Activated T-helper 9 cell treated with anti-CD3 and anti-CD28 coated beads, Interleukin-2, amount 50 U/mL, for 16 hours (primary cell): ENCODE data around the gene IGFBP3.
"Not testable (repeated sequence)": the region's sequence is repeated elsewhere in the genome, so short reads cannot be mapped to it uniquely, and the experiment has no call there.

Experiments used
- DNase-seq: peaks from one replicate; pipeline ENCODE4 v3.0.0-alpha.2; 2020; ENCODE audit warnings: low read depth

IGFBP3 gene, protein sequence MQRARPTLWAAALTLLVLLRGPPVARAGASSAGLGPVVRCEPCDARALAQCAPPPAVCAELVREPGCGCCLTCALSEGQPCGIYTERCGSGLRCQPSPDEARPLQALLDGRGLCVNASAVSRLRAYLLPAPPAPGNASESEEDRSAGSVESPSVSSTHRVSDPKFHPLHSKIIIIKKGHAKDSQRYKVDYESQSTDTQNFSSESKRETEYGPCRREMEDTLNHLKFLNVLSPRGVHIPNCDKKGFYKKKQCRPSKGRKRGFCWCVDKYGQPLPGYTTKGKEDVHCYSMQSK

GRCh38 chr7:45920502-45921380 lies at the start of gene IGFBP3:
Gene IGFBP3 (minus strand): TSS chr7:45921272. CDS start chr7:45921140, 132 bp downstream.
- DNase-seq: no peak

DNA sequence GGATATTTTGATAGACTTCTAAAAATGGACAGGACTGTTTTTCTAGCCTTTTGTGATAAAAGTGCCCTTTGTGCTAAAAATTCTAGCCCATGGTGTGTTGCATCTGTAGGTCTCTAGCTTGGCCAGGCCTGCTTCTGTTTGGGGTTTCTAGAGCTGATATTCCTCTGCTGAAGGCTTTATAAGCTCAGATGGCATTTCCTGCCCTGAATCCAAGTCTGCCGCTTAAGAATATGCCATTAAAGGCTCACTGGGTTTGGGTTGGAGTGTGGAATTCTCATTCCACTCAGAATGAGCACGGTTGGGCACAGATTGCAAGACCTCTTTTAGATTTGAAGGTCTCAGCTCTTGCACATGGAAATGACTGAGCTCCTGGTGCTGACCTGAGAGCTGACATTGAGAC lies 49.4 kb upstream of the IGFBP3 start:
- DNase-seq: no peak

DNA sequence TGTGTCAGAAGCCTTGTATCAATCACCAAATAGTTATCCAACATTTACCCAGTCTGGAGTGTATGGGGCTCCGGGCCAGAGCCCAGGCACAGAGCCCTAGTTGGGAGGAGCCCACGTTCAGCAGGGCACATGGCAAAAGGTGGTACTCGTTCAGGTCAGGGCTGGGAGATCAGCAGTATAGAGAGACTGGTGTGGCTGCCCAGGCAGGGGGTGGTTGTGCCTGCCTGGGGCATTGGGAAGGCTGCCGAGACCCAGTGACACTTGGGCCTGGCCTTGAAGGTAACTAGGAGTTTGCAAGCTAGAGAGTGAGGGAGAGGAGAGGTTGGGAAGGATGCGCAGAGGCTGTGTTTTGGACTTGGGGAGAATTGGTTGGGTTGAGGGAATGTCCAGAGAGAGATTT lies 48.9 kb upstream of the IGFBP3 start:
- no peak for DNase-seq

DNA sequence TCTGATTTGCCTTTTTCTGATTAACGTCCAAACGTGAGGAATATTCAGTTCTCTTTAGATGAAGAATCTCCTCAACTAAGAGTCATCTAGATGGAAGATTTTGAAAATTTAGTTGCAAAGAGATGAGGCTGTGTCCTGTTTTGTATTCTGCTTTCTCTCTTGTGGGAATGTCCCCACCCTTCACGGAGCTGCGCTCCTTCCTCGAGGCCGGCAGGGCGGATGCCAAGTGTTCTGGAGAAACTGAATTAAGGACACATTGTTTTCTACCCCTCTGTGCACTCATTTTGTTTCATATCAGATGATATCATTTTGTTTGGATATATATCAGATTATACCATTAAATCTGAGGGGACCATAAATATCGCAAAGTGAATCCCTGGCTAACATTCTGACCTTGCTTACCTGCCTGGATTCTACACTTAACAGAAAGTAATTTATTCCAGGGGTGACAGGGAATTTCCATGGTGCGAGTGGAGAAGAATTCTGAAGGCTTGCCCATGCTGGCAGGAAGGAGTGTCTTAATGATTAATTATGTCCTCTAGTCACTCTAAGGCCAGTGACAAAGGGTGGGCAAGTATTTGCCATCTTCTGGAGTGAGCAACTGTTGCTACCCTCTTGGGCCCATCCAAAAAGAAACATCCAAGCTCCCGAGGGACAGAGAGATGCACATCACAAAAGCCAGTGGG lies 47.9 kb upstream of the IGFBP3 start:
- DNase-seq: no peak

DNA sequence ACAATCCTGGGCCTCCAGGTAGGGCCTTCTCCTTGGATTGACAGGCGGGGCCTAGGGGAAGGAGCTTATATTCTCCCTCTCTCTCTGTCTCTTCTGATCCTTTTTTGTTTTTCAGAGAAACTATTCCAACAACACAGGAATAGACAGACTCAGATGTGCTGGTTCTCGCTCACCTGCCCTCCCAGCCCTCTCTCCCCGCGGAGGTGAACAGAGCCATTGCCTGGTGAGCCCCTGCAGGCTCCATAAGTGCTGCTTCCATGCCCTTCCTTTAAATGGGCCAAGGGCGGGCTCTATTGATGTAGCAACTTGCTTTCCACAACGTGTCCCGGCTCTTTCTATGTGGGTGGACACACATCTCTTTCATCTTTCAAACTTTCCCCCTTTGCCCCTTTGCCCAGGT lies 47.2 kb upstream of the IGFBP3 start:
- DNase-seq: no peak

DNA sequence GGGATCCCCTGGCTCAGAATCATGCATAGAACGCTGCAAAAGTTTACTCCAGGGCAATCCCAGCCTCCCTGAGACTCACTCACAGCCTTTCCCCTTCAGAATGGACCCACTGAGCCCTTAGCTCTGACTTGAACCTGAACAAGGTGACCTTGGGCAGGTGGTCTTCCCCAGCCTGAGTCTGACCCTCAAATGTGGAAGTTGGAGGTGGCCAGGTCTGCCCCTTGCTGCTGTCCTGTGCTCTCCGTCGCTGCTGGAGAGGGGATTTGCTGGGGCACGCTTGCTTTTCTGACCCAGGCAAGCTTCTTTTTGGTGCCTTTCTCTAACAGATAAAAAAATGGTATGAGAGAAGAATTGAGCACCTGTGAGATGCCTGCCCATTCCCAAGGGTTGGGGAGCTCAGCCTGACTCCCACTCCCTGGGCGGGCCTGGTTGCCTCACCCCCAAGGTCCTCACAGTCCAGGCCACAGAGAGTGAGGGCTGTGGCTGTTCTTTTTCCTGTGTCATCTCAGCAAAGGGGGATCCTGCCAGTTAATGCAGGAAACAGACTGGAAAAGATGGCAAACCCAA lies 46.6 kb upstream of the IGFBP3 start:
- no peak for DNase-seq

DNA sequence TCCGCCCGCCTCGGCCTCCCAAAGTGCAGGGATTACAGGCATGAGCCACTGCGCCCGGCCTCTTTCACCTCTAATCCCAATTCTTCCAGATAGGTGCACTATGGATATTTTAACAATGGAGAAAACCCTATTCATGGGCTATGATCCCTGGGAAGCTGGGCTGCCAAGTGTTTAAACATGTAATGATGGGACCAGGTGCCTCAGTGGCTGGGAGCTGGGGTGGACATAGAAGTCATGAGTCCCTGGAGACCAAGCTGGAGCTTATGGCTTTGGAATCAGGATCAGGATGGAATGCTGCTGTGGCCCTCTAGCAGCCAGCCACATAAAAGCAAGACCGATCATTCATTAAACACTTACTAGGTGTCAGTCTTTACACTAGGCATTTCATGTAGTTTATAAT lies 41.8 kb upstream of the IGFBP3 start:
- DNase-seq: no peak

DNA sequence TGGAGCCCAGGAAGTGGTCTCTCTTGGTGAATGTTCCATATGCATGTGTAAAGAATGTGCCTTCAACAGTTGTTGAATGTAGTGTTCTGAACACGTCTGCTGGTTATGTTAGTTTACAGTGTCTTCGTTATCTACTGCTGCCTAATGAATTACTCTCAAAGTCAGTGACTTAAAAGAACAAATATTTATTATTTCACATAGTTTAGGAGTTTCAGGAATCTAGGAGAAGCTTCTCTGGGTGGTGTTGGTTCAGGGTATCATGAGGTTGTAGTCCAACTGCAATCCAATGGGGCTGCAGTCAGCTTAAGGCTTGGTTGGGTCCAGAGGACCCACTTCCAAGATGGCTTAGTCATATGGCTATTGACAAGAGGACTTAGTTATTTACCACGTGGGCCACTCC lies 36.6 kb upstream of the IGFBP3 start:
- DNase-seq: no peak

DNA sequence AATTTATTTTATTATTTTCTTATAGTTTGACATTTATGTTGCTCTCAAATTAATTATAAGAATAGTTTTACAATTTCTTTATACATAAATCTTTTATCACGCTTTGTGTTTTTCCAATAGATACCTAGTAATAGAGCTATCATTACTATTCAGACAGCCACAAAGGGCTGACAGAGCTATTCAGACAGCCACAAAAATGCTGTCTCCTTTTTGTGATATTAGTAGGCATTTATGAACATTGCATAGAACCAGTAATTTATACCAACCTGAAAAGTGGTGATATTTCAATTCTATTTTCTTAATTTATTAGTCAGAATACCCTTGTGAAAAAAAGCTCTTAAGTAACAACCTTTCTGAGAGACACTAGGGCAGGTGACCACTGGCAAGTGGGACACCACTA lies 34.2 kb upstream of the IGFBP3 start:
- DNase-seq: no peak

DNA sequence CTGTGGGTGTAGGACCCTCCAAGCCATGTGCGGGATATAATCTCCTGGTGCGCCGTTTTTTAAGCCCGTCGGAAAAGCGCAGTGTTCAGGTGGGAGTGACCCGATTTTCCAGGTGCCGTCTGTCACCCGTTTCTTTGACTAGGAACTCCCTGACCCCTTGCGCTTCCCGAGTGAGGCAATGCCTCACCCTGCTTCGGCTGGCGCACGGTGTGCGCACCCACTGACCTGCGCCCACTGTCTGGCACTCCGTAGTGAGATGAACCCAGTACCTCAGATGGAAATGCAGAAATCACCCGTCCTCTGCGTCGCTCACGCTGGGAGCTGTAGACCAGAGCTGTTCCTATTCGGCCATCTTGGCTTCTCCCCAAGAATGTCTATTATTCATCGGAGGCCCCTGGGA lies 32.0 kb upstream of the IGFBP3 start:
- DNase-seq: not testable (repeated sequence)

DNA sequence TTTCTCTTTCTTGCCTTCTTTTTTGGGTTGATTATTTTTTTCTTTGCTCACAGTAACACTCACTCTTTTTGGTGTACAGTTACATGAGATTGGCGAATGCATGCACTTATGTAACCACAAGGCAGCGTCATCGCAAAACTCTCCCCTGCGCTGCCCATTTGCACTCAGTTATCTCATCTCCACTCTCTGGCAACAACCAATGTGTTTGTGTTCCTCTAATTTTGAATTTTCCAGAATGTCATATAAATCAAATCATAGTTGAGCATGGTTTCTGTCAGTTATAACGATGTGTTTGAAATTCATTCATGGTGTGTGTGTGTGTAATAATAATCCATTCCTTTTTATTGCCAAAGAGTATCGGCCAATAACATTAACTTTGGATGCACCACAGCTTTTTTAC lies 23.0 kb upstream of the IGFBP3 start:
- DNase-seq: no peak

- DNase-seq: no peak
Observed at GRCh38 chr7:45940939-45941338, 19.9 kb upstream of the IGFBP3 start.

GRCh38 chr7:45940237-45940781 lies 19.2 kb upstream of the IGFBP3 start:
- not testable (repeated sequence) for DNase-seq

DNA sequence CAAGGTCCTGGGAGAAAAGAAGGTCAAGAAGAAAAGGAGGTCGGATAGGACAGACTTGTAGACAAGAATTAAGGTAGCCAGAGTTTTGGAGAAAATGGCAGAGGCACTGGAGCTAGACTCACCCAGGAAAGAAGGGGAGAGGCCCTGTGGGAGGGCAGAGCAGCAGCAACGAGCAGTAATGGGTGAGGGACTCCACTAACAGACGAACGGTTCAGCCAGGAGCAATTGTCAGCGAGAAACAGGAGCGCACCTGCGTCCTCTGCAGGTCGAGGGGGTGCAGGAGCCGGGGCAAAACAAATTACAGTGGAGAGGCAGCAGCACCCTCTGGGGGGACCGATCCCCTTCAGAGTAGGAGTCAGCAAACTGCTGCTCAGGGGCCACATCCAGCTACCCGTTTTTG lies 18.5 kb upstream of the IGFBP3 start:
- DNase-seq: no peak

DNA sequence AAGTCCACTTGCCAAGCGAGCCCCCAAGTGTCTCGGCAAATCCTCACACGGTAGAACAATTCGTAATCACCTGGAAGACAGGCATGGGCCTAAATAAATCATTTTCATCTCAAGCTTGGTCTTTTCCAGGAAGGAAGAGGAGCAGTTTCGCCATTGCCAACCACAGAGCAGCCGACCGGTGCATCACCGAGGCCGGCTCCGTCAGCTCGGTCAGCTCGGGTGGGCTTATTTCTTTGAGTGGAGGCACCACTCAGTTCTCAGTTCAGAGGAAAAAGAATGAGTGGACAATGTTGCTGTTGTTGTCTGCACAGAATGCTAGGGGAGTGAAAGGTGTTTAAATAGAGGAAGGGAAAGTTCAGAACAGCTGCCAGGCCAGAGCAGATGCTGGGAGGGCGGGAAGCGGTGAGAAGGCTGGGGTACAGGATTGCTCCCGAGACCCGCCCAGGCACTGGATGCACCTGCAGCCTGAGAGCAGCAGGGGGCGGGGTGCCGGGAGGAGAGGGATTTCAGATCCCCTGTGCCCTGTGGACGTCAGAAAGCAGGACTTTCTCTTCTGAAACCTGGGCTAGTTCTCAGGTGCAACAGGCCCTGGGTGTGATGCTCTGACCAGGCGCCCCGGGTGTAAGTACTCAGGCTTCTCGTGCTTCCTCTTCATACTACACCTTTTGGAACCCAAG lies 17.7 kb upstream of the IGFBP3 start:
- DNase-seq: no peak

DNA sequence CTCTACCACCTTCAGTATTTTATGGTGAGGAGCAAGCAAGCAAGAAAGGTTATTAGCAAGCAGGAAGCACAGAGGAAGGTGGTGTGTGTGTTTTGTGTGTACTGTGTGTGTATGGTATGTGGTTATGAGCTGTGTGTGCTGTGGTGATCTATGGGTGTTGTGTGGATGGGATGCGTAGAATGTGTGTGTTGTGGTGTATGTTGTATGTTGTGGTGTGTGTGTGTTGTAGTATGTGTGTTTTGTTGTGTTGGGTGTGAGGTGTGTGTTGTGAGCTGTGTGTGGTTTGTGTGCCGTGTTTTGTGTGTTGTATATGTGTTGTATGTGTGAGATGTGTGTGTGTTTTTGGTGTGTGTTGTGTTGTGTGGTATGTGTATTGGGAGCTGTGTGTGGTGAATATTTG lies 16.8 kb upstream of the IGFBP3 start:
- no peak for DNase-seq

DNA sequence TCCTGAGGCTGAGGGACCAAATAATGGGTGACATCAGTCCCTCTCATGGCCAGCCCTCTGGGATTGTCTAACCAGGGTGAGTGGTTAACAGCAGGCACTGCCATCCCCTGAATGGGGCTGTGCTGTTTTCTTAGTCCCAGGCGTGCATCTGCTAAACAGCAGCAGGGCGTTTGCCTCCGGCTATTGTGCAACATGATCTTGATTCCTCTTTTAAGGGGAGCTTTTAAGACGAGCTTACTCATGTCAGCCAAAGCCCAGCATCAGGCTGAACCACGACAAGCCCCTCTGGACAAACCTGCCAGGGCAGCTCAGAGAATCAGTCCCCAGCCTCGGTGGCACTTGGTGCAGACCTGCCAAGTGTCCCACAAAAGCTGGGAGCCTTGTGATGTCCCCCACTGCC lies 16.2 kb upstream of the IGFBP3 start:
- no peak for DNase-seq

DNA sequence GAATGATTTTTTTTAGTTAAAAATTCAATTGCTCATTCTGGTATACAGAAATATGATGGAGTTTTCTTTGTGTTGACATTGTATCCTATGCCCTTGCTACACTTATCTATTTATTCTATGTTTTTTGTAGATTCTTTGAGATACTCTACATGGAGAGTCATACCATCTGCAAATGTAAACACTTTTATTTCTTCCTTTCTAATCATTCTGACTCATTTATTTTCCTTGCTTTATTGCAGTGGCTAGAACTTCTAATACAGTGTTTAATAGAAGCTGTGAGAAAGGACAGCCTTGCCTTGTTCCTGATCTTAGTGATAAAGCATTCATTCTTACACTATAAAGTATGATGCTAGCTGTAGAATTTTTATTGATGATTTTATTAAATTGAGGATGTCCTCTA lies 9.9 kb upstream of the IGFBP3 start:
- DNase-seq: no peak

DNA sequence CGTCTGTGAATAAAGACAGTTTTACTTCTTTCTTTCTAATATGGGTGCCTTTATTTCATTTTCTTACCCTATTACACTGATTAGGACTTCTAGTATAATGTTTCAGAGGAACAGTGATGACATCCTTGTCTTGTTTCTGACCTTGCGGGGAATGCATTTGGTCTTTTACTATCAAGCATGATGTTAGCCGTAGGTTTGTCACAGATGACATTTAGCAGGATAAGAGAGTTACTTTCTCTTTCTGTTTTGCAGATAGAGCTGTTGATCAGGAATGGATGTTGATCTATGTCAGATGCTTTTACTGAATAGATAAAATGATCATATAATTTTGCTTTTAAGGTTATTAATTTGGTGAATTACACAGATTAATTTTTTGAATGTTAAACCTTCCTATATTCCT lies 6.6 kb upstream of the IGFBP3 start:
- DNase-seq: no peak

DNA sequence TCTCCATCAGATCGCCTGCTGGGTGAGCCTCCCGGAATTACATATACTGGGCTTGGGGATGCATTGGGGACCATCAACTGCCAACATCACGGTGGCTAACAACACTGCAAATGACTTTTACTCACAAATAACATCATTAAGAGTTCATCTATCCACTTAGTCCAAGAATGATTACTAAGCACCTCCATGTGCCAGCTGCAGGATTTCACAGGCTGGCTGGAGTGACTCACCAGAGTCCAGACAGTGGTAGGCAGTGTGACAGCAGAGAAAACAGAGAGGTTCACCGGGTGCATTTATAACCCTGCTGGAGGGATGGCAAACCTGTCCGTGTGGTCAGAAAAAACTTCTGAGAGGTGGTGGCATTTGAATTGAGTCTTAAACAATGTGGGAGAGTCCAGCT lies 3.2 kb upstream of the IGFBP3 start:
- no peak for DNase-seq

- DNase-seq: no peak
Observed at GRCh38 chr7:45923818-45924217, 2.7 kb upstream of the IGFBP3 start.

GRCh38 chr7:45923290-45923689 lies 2.2 kb upstream of the IGFBP3 start:
- no peak for DNase-seq
